Panc1 (cell line): ENCODE measurements around the gene AGFG1. TPM values are rescaled to one million over a fixed set of nuclear protein-coding genes. Genes with fewer than 3 reads are reported as not detected.
A peak's percentile ranks its signal among the peaks of the same experiment; 100 is the strongest.

Experiments
- ATAC-seq: fragments of 200-7000 bp; cut with Tn5 transposase; 2 replicates; pipeline ENCODE4 v1.9.1; 2020; ENCODE audit warnings: mild to moderate bottlenecking, moderate library complexity
- BruUV-seq: library from RNA; stranded (reverse); fragments of 400-500 nt; replicated peaks from 2 replicates; lab custom pipeline; 2021; lab: Mats Ljungman, UMichigan
- CTCF ChIA-PET: fragments of 300-600 bp; sonication (Branson Sonifier 250); formaldehyde crosslinking; loops from one replicate; lab custom pipeline; 2022; ENCODE audit warnings: antibody characterized with exemption; lab: Charles Lee
- POLR2A ChIA-PET: fragments of 300-600 bp; sonication (Branson Sonifier 250); formaldehyde crosslinking; loops from one replicate; lab custom pipeline; 2022; ENCODE audit warnings: antibody characterized with exemption; lab: Charles Lee
- DNase-seq: peaks from one replicate; pipeline ENCODE4 v3.0.0-alpha.2; 2010; ENCODE audit warnings: low read depth, low spot score
- H3K27ac ChIP-seq: 2 replicates; pipeline ENCODE4 v1.5.1; 2011; ENCODE audit warnings: mild to moderate bottlenecking, low read length, inconsistent platforms
- H3K27me3 ChIP-seq: fragments of 200-500 bp; sonication (Bioruptor generic); 2 replicates; pipeline ENCODE4 v1.6.0; 2014; ENCODE audit warnings: low read length, inconsistent platforms; ENCODE audit not compliant: control insufficient read depth, insufficient read depth
- H3K36me3 ChIP-seq: fragments of 200-500 bp; sonication (Bioruptor generic); 2 replicates; pipeline ENCODE4 v1.5.1; 2014; ENCODE audit warnings: inconsistent platforms, mild to moderate bottlenecking, low read length, moderate library complexity; ENCODE audit not compliant: control insufficient read depth, insufficient read depth
- H3K4me1 ChIP-seq: 2 replicates; pipeline ENCODE4 v1.5.1; 2011; ENCODE audit warnings: inconsistent platforms, mild to moderate bottlenecking, low read length, moderate library complexity; ENCODE audit not compliant: control insufficient read depth, insufficient read depth
- H3K4me3 ChIP-seq, 2 experiments: 2 replicates each; pipeline ENCODE4 v1.5.1; 2011 to 2012; ENCODE audit warnings: low read depth in 2 of 2, low read length in 2 of 2, mild to moderate bottlenecking in 2 of 2, inconsistent platforms in 1 of 2, moderate library complexity in 1 of 2
- H3K9me3 ChIP-seq: fragments of 200-500 bp; sonication (Bioruptor generic); 2 replicates; pipeline ENCODE4 v1.5.1; 2014; ENCODE audit warnings: low read depth, mild to moderate bottlenecking, inconsistent platforms, low read length, moderate library complexity; ENCODE audit not compliant: control insufficient read depth, insufficient read depth
- CTCF ChIP-seq: fragments of 450-650 bp; IDR thresholded peaks from 2 replicates; pipeline ENCODE4 v1.5.1; 2017; ENCODE audit warnings: mild to moderate bottlenecking
- POLR2AphosphoS5 ChIP-seq: IDR thresholded peaks from 2 replicates; pipeline ENCODE4 v1.6.1; 2012; ENCODE audit warnings: mild to moderate bottlenecking, low read depth, low read length, moderate library complexity
- REST ChIP-seq, 2 experiments: IDR thresholded peaks; 2 replicates each; pipeline ENCODE4 v1.6.1; 2011 to 2012; ENCODE audit warnings: low read depth in 2 of 2, control low read depth in 1 of 2, low read length in 1 of 2, mild to moderate bottlenecking in 1 of 2, moderate library complexity in 1 of 2; ENCODE audit not compliant: insufficient read depth in 1 of 2
- SIN3A ChIP-seq: IDR thresholded peaks from 2 replicates; pipeline ENCODE4 v1.6.1; 2012; ENCODE audit warnings: low read depth, mild to moderate bottlenecking, low read length, moderate library complexity, borderline replicate concordance; ENCODE audit not compliant: insufficient read depth
- TCF7L2 ChIP-seq: IDR thresholded peaks from 2 replicates; pipeline ENCODE4 v1.6.1; 2011; ENCODE audit warnings: mild to moderate bottlenecking, low read depth, low read length, inconsistent platforms
- in situ Hi-C: cut with HindIII; loops from 2 replicates; pipeline ENCODE4 v1.10.0; 2016; ENCODE audit warnings: low sequenced_read_pairs, low pct_unique_long_range_greater_than_20kb
- intact Hi-C: fragments of 100-400 bp; cut with micrococcal nuclease; formaldehyde crosslinking; loops from one replicate; pipeline ENCODE4 v1.10.0; 2022; ENCODE audit not compliant: unreplicated experiment
- total RNA-seq: library from RNA; stranded (reverse); gene quantifications from one replicate; pipeline ENCODE4 v1.2.1, GENCODE V29; 2021; ENCODE audit not compliant: unreplicated experiment

The AGFG1 gene
- total RNA-seq, 1 experiment from 2014 or later, result 98.5 TPM

- TF ChIP-seq SIN3A (no peak), TCF7L2 (no peak), CTCF (no peak), POLR2AphosphoS5 (no peak), REST (IDR thresholded peaks at IDR 0.05; ENCODE audit: insufficient read depth in 1 of 2, low read depth in 2 of 2, low read length in 1 of 2) (no peak)
- TSS peak; percentile 4 for BruUV-seq
Measured at GRCh38 chr2:227482638-227483340, 10.8 kb downstream of the AGFG1 start.

GRCh38 chr2:227485429-227485828, 13.5 kb downstream of the AGFG1 start:
- POLR2A ChIA-PET, result no interaction called here
- DNase-seq (no peak), ATAC-seq (no peak)
- no TSS peak for BruUV-seq
- Histone ChIP-seq H3K4me1 (peaks cover 7% of the 10 kb centered on the region; the same call in 1 of the 2 replicates), H3K27me3 (no peaks in the 10 kb centered on the region), H3K4me3 (no peak overlapping the region), H3K9me3 (peaks cover 11% of the 10 kb centered on the region; the same call in 1 of the 2 replicates), H3K36me3 (no peaks in the 10 kb centered on the region), H3K27ac (no peak overlapping the region)
- no peak for TF ChIP-seq POLR2AphosphoS5
- TF ChIP-seq SIN3A, result no peak
- no peak for TF ChIP-seq CTCF
- no peak for TF ChIP-seq TCF7L2
- TF ChIP-seq REST (IDR thresholded peaks at IDR 0.05; ENCODE audit: insufficient read depth in 1 of 2, low read depth in 2 of 2, low read length in 1 of 2), result no peak
- in situ Hi-C loops (no loop called here), intact Hi-C loops (no loop called here)
- CTCF ChIA-PET, result no interaction called here

More at GRCh38 chr2:227482638-227483340, 10.8 kb downstream of the AGFG1 start:
- no peaks in the 10 kb centered on the region for H3K27me3 ChIP-seq
- peaks cover 11% of the 10 kb centered on the region; the same call in 1 of the 2 replicates for H3K9me3 ChIP-seq
- ChIA-PET POLR2A (no interaction called here), CTCF (no interaction called here)
- intact Hi-C loops (no loop called here), in situ Hi-C loops (no loop called here)
- H3K4me1 ChIP-seq, result peaks cover 19% of the 10 kb centered on the region; the same call in 1 of the 2 replicates
- DNase-seq (no peak), ATAC-seq (no peak)
- H3K36me3 ChIP-seq, result no peaks in the 10 kb centered on the region; the same call in 1 of the 2 replicates
- H3K27ac ChIP-seq, result no peak overlapping the region
- no peak overlapping the region for H3K4me3 ChIP-seq
